Tibial artery (tissue), 4 donors: Measurements from ENCODE around the gene LSP1.

ENCODE experiments used
- DNase-seq, 2 donors: peaks; one replicate each; pipeline ENCODE4 v3.0.0-alpha.2; 2019
- H3K27ac ChIP-seq, 2 donors: fragments of 200-600 bp; sonication (generic) in 1 of 2; 1 replicate in 1 of 2; 2 replicates in 1 of 2; pipeline ENCODE4 v1.5.1; 2018 to 2019; ENCODE audit warnings: mild to moderate bottlenecking in 1 of 2
- H3K27me3 ChIP-seq, 2 donors: fragments of 200-600 bp; sonication (generic) in 1 of 2; one replicate each; pipeline versions ENCODE4 v1.5.1 to v1.6.0; 2016 to 2019
- H3K36me3 ChIP-seq, 3 donors: fragments of 200-600 bp; sonication (generic) in 2 of 3; one replicate each; pipeline ENCODE4 v1.5.1; 2016 to 2019; ENCODE audit warnings: mild to moderate bottlenecking in 2 of 3
- H3K4me1 ChIP-seq, 4 donors: fragments of 200-600 bp; sonication (generic) in 2 of 4; 1 replicate in 3 of 4; 2 replicates in 1 of 4; pipeline ENCODE4 v1.5.1; 2016 to 2019
- H3K4me3 ChIP-seq, 2 donors: fragments of 200-600 bp; sonication (generic) in 1 of 2; 1 replicate in 1 of 2; 2 replicates in 1 of 2; pipeline ENCODE4 v1.5.1; 2018 to 2019; ENCODE audit warnings: mild to moderate bottlenecking in 2 of 2
- H3K9me3 ChIP-seq, 3 donors: fragments of 200-600 bp; sonication (generic) in 1 of 3; one replicate each; pipeline ENCODE4 v1.5.1; 2016 to 2019
- CTCF ChIP-seq, 2 experiments: fragments of 200-600 bp in 1 of 2; fragments of 450-650 bp in 1 of 2; IDR thresholded peaks; one replicate each; pipeline ENCODE4 v1.5.1; 2017 to 2019; ENCODE audit warnings: antibody characterized with exemption in 2 of 2, mild to moderate bottlenecking in 1 of 2, moderate library complexity in 1 of 2
- intact Hi-C: fragments of 100-400 bp; cut with DNase I; formaldehyde crosslinking; loops from one replicate; pipeline ENCODE4 v1.15.0; 2023; ENCODE audit warnings: low total_unique reads

LSP1 gene

DNA sequence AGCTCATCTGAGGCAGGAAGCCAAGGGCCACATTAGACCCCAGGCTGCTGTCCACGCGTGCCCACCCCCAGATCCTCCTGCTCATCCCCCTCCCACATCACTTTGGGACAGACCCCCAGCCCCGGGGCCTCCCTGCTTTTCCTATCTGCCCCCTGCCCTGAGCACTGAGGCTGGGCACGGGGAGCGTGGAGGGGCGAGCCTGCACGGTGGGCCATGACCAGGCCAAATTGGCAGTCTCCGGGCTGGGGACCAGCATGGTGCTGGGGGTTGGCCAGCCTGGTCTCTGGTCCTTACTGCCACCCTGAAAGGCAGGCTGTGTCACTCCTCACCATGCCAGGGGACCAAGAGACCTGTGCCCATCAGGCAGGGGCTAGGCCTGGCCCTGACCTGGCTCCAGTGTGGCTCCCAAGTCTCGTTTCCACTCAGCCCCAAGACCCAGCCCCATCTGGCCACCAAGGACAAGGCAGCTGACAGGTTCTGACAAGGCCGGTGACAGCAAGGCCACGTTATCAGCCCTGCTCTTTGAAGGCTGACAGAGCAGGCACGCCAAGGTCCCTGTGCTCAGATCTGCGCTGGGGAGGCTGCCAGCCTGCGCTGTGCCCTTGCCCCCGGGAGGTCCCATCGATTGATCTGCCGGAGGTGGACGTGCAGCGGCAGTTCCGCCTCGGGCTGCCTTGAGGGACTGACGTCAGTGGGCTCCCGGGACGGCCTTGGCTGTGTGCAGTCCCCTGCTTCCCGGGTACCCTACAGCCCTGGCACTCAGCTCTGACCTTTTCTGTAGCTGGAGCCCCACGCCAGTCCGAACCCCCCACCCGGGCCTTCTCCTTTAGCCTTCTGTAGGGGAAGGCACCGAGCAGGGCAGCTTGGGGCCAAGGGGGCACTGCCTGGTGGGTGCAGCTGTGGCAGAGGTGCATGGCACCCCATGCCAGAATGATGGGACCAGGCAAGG lies 10.5 kb upstream of the LSP1 start:
- H3K27ac ChIP-seq = no peak overlapping the region
- no peak for DNase-seq
- no peak for TF ChIP-seq CTCF (IDR thresholded peaks at IDR 0.05)

DNA sequence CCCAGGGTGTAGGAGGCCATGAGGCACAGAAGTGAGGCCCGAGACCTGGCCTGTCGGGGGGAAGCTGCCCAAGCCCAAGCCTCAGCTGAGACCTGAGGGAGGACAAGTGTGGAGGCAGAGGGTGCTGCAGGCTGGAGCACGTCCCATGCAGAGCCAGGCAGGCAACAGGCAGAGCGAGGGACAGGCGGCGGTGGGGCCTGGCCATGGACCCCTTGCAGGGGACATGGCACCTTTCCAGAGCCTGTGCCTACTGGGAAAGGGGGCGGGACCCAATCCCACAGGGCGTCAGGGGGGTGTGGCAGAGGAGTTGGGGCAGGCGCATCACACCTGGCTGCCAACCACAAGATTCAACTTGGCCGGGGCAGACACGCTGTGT lies 9.8 kb upstream of the LSP1 start:
- no peaks in the 10 kb centered on the region for H3K27me3 ChIP-seq
- DNase-seq = no peak
- H3K36me3 ChIP-seq = no peaks in the 10 kb centered on the region
- H3K9me3 ChIP-seq = no peaks in the 10 kb centered on the region
- intact Hi-C loops = no loop called here
- H3K4me1 ChIP-seq = peaks cover 0 to 1% (median 0%) of the 10 kb centered on the region in 4 donors
- no peak overlapping the region for H3K27ac ChIP-seq
- no peak overlapping the region for H3K4me3 ChIP-seq
- no peak for TF ChIP-seq CTCF (IDR thresholded peaks at IDR 0.05)

More for the DNA sequence above, 10.5 kb upstream of the LSP1 start:
- H3K4me3 ChIP-seq = no peak overlapping the region
- no peaks in the 10 kb centered on the region for H3K36me3 ChIP-seq
- H3K9me3 ChIP-seq = no peaks in the 10 kb centered on the region
- H3K27me3 ChIP-seq = no peaks in the 10 kb centered on the region
- intact Hi-C loops = no loop called here
- peaks cover 0 to 8% (median 2%) of the 10 kb centered on the region in 4 donors for H3K4me1 ChIP-seq

- H3K27ac ChIP-seq = no peak overlapping the region
Measured at GRCh38 chr11:1843796-1844195, 9.1 kb upstream of the LSP1 start.

GRCh38 chr11:1844221-1845094 lies 8.4 kb upstream of the LSP1 start:
- DNase-seq = no peak
- Histone ChIP-seq H3K9me3 (no peaks in the 10 kb centered on the region), H3K36me3 (no peaks in the 10 kb centered on the region), H3K4me1 (no peaks in the 10 kb centered on the region), H3K27ac (no peak overlapping the region), H3K4me3 (no peak overlapping the region), H3K27me3 (no peaks in the 10 kb centered on the region)
- intact Hi-C loops = no loop called here
- no peak for TF ChIP-seq CTCF (IDR thresholded peaks at IDR 0.05)

More at GRCh38 chr11:1843796-1844195, 9.1 kb upstream of the LSP1 start:
- no peak for DNase-seq
- no peaks in the 10 kb centered on the region for H3K4me1 ChIP-seq
- H3K9me3 ChIP-seq = no peaks in the 10 kb centered on the region
- no peak overlapping the region for H3K4me3 ChIP-seq
- no peaks in the 10 kb centered on the region for H3K27me3 ChIP-seq
- TF ChIP-seq CTCF (IDR thresholded peaks at IDR 0.05) = no peak
- intact Hi-C loops = no loop called here
- H3K36me3 ChIP-seq = no peaks in the 10 kb centered on the region

- TF ChIP-seq CTCF (IDR thresholded peaks at IDR 0.05) = no peak
- no peak for DNase-seq
- H3K36me3 ChIP-seq = no peaks in the 10 kb centered on the region
- H3K4me1 ChIP-seq = no peaks in the 10 kb centered on the region
- intact Hi-C loops = no loop called here
- no peak overlapping the region for H3K4me3 ChIP-seq
- no peak overlapping the region for H3K27ac ChIP-seq
- no peaks in the 10 kb centered on the region for H3K27me3 ChIP-seq
- H3K9me3 ChIP-seq = no peaks in the 10 kb centered on the region
Measured at GRCh38 chr11:1845095-1845429, 7.8 kb upstream of the LSP1 start.
